NK-92 (cell line): Measurements from ENCODE around the gene HOXA13.

ENCODE experiments used
- DNase-seq: peaks from one replicate; lab custom pipeline; 2025; ENCODE audit not compliant: unreplicated experiment; lab: John Stamatoyannopoulos, UW

HOXA13 gene

DNA sequence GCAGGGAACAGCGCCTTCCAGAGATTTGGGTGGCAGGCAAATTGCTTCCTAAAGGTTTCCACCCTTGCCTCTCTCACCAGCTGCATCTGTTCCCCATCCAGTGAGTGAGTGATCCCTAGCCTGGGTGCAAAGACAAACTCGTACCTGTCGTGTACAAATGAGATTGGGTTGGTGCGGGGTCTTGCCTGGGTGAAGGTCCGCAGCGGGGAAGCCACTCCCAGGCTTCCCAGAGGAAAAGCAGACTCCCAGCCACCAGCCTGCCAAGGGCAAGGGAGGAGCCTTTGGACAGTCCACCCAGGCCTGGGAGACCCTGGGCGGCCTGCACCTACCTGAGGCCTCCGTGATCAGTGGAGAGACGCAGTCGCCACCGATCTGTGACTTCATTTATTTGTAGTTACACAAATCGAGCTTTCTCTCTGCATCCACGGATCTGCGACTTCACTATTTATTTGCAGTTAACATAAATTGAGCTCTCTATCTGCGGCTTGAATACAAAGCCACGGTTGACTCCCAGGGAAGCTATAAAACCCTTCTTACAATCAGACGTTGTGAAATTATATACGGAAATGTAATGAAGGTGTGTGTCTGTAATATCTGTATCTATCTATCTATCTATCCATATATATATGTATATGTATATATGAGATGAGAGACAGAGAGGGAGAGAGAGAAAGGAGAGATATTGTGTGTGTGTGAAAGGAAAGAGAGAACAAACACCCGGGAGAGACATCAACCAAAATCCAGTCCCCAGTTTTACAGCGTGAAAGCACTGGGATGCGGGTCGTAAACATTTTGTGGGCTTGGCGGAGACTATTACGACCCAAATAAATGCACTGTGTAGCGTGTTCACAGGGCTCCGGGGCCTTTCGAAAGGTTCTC, 40.4 kb downstream of the HOXA13 start:
- no peak for DNase-seq

DNA sequence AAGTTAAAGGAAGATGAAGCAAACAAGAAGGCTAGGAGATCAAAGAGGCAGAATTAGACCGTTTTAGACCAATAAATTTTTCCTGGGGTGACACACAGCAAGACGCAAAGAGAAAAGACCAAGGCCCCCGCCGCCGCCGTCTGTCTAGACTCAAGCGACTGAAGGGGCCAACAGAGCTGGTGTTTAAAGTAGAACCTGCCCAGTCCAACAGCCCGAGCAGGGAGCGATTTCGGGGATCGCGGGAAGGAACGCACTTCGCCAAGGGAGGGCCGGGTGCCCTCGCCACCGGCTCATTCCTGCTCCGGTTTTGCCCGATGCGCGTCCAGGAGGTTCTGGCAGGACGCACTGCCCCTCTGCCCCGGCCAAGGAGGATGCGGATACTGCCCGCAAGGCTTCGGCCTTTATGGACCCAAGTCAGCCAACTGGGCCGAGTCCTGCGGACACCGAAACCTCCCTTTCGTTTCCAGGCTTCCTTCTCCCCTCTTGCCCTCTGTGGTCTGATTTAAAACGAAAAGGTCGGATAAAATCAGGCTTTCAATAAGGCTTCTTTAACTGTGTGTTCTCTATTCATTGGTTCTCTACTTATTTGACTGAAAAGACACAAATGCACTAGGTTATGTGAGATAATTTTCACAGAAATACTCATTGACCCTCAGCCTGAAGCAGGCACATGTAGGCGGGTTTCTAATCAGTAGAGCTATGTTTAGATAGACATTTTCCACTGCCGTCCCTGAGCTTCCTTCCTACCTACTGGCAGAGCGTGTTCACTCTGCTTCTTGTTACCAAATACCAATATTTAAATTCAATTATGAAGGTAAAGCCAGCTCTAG, 41.2 kb downstream of the HOXA13 start:
- DNase-seq = no peak

DNA sequence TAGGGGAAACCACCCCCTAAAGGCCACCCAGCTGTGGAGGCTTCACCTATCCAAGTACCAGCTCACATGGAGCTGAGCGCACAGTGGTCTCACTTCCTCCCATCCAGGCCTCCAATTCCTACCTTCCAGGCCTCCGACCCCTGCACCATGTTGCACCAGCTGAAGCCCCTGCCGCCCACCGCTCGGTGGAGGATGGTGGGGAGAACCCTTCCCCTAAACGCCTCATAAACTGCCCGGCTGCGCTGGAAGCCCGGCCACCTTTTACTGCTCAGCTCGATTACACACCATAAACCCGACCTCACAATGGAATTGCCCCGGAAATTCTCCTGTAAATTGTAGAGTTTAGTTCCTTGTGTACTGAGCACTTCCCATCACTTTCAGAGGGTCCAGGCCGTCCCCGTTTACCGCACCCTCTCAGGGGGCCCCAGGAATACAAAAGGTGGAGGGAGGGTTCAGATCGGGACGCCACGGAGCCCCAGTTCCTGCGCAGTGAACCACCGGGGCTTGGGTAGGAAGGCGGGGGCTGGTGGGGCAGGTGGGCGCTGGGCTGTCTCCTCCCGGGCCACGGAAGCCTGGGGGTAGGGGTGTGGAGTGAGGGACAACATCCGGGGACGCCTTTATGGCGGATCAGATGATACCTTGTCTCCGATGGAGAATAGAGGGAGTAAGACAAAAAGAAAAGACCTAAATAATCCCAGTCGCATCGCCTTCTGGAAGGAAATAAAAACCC, 42.0 kb downstream of the HOXA13 start:
- no peak for DNase-seq

DNA sequence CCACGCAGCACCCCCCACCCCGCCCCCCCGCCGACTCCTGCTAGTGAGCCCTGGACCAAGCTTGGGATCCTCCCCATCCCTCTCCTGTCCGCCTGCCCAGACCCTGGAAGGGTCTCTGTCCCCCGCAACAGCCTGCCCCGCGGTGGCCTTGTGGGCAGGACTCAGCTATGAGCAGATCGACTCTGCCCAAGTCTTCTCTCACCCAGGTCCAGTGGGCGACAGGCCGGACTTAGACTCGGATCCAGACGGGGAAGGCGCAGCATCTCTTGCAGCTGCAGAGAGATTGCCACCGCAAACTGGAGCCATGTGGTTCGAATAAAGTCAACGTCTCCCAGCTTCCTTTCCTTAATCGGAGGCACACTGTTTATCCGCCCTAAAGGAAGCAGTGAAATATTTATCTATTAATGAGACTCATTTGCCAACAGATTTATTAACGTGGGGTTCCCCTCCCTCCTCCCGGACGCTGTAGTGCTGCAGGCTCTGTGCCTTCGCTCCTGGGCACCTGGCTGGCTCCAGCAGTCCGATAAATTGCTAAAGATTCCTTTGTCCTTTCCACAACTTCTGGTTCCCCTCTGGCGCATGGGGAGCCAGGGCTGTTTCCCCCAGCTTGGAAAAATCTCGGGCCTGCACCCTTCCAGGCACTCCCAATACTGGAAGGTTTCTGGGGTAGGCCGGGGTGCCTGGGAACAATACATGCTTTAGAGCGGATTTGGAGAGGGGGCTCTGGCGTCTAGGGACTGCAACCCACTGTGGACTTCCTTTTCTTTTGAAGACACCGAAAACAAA, 42.8 kb downstream of the HOXA13 start:
- DNase-seq = no peak

DNA sequence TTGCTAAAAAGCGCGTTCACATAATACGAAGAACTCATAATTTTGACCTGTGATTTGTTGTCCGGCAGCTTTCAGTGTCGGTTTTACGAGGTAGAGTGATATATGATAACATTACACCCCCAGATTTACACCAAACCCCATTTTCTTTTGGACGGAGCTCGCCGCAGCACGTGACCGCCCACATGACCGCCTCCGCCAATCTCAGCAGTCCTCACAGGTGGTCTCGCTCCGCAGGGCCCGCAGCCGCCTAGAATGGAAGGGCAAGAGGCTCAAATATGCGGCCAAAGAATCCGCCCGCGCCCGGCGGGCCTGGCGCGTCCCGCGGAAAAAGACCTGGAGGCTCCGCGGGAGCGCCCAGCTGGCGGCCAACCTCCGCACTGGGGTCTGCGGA, 43.4 kb downstream of the HOXA13 start, which contains the start of gene HOXA7:
Gene HOXA7 (minus strand): TSS at position 168 of the 391 bp plus-strand sequence. CDS start 130 bp downstream, at position 38.
- no peak for DNase-seq

DNA sequence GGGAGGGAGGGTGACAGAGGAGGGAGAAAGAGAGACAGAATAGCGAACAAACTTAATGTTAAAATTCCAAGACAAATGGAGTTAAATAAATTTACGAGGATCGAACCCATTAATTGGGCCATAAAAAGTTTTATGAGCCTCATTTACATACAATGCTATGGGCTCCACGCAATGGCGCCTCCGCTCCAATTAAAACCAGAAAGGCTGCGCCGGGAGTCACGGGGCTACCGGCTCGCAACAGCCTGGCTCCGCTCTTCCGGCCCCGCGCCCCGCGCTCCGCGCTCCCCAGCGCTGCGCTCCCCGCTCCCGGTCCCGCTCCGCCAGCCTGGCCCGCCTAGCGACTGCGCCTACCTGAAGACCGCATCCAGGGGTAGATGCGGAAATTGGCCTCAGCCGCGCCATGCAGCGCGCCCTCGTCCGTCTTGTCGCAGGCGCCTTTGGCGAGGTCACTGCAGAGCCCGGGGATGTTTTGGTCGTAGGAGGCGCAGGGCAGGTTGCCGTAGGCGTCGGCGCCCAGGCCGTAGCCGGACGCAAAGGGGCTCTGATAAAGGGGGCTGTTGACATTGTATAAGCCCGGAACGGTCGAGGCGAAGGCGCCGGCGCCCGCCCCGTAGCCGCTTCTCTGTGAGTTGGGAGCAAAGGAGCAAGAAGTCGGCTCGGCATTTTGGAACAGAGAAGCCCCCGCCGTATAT, 43.9 kb downstream of the HOXA13 start:
- DNase-seq = no peak

DNA sequence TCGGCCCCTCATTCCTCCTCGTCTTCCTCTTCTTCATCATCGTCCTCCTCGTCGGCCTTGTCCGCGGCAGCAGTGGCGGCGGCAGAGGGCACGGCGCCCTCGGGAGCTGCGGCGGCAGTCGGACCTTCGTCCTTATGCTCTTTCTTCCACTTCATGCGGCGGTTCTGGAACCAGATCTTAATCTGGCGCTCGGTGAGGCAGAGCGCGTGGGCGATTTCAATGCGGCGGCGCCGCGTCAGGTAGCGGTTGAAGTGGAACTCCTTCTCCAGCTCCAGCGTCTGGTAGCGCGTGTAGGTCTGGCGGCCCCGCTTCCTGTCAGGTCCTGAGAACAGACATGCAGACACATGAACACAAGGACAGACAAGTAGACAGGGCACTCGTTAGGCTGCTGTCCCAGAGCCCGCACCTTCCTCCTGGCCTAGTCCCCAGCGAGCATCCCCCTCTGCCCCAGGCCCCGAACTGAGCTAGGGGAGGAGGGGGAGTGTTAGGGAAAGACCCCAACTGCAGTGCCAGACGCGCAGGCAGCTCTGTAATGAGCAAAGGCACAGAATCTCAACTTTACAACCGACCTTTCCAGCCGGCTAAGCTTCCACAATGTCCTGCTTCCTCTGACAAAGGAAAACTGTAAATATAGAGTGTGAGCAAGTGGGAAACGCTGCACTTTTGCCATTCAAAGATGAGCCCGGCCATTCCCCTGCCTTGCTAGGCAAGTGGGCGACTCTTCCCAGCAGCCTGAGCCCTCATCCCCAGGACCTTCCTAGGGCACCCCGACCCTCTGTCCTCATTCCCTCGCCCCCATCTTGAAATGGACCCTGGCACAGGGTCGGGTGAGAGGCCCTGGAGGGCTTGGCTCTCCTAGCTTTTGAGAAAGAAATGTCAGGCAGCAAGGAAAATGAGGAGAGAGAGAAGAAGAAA, 44.7 kb downstream of the HOXA13 start:
- no peak for DNase-seq

DNA sequence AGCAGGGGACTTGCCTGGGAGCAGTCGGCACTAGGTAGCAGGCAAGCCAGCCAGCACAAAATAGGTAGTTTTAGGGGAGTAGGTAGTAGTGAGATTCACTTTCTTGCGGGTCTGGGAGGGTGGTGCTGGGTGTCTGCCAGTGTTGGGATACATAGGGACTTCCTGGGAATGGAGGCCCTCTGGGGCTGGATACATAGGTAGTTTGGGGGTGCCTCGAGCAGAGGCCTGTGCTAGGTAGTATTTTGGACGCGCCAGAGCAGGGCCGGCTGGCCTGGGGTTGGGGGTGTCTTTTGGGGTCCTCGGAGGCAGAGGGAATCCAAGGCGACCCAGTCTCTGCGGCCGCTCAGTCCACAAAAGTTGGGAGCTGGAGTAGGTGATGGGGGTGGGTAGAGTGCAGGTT, 45.5 kb downstream of the HOXA13 start:
- no peak for DNase-seq

DNA sequence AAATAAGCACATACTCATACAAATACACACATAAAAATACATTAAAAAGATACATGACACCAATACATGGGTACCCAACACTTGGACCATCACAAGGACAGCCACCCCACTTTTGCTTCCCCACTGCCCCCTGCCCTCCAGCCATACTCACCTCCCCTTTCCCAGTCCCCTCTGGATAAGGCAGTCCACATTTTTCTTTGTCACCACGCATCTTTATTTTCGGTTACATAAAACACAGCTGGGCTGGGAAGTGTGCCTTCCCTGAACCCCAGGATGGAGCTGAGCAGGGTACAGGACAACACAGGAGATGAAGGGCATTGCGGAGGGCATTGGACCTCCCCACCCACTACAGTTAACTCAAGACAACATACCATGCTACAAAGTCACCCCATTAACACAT, 46.4 kb downstream of the HOXA13 start:
- DNase-seq = no peak

DNA sequence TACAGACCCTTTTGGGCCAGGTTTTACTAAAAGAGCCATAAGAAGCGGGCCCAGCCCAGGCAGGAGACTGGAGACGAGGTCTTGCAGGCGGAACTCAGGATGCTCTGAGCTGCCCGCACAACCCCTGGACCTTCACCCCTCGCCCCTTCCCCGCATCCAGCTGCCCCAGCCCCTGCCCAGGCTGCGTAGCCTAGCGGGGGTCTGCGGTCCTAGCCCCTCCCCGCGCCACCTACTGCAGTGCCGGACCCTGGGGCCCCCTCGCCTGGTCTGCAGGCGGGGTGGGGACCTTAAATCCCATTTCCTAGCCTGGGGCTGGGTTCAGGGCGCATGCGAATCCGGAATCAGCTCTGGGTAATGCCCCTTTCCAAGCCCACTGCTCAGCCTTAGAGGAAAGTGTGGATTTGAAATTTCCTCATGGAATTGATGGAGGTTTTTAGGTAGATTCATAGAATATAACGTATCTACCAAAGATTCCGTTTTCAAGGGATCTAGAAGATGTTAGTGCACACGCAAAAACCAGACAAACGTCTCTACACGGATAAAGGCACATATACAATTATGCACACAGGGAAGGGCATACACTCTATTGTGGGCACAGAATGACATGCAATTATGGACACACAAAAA, 47.0 kb downstream of the HOXA13 start:
- no peak for DNase-seq

DNA sequence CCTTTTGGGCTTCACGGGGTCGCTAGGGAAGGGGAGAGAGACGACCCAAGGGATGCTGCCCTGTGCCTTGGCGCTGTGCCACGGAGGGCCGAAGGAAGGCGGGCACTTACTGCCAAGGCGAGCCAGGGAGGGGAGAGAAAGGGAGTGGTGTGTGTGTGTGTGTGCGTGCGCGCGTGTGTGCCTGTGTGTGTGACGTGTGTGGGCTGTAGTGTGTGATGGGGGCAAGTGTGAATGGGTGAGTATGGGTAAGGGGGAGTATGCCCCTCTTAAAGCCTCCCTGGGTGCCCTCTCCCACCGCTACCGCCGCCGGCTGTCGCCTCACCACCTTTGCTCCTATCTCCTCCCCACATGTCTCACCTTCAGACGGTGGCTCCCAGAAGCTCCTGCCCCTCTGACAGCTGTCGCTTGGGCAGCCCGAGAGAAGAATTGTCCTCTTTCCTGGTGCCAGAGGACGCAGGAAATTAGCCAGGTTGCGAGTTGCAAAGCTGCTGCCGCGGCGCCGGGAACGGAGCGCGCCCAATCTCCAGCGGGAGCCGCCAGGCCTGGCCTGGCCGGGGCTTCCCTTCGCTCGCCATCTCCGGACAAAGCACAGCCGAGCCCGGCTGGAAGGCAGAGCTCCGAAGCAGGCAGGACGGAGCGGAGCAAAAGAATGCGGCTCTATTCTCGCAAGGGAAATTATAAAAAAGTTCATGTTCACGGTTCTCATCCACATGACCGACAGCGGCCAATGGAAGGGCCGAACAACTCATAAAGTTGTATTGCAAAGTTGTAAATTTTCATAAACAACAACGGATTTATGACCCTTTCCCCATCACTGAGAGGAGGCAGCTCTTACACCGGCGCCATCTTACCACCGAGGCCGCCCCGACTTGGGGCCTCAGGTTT, 47.7 kb downstream of the HOXA13 start, which contains the start of gene HOXA3:
Gene HOXA3 (minus strand): TSS at position 653 of the 885 bp plus-strand sequence. CDS start 41,943 bp downstream, outside the sequence.
- no peak for DNase-seq

DNA sequence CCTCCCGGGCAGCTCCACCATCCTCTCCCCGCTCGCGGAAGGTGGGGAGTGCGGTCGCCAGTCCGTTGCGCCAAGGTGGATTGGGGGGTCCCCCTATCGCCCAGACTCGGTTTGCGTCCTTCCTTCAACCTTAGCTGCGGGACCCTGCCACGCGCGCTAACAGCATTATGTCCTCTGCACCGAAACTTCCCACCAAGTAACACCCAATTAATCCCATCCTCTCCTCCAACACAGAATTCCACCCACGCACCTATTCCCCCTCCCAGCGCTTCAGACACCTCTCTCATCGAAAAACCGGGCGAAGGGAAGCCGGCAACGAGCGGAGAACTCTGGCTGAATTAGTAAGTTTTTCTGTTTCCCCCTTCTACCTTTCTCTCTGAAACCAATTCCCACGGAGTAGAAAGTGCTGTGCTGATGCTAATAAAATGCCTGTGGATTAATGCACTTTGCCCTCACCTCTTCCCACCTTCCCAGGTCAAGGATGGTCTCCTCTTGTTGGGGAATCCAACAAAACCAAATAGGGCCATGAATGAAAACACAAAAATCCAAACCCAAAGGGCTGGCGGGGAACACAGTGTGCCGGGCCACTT, 48.5 kb downstream of the HOXA13 start:
- DNase-seq = no peak

DNA sequence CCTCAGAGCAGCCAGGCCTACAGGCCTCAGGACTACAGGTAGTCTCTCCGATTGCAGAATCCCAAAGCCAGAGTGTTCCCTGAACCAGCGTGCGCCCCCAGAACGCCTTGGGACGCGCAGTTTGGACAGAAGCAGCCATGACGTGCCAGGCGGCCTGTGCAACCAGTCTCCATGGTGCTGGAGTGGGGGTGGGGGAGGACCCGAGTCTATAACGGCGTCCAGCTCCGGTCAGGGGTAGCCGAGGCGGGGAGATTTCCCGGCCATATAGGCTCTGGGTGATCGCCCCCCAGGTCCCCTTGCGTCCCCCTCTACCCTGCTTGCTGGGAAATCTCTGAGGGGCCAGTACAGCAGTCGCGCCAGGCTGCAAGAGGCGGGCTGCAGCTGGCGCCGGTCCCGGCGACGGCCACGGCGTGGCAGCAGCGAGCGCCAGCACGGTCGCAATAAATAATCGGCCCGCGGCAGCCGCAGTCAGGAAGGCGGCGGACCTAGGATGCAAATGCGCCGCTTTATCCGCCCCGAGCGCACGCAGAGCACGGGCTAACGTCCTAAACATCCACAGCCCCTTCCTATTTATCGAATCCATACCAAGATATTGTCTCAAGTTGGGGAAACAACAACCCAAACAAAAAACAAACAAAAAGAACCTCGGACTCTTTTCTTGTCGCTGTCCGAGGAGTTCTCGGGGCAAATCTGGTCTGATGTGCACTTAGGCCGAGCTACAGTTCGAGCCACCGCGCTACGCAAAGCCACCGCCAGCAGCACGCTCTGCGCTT, 49.1 kb downstream of the HOXA13 start:
- DNase-seq = no peak

DNA sequence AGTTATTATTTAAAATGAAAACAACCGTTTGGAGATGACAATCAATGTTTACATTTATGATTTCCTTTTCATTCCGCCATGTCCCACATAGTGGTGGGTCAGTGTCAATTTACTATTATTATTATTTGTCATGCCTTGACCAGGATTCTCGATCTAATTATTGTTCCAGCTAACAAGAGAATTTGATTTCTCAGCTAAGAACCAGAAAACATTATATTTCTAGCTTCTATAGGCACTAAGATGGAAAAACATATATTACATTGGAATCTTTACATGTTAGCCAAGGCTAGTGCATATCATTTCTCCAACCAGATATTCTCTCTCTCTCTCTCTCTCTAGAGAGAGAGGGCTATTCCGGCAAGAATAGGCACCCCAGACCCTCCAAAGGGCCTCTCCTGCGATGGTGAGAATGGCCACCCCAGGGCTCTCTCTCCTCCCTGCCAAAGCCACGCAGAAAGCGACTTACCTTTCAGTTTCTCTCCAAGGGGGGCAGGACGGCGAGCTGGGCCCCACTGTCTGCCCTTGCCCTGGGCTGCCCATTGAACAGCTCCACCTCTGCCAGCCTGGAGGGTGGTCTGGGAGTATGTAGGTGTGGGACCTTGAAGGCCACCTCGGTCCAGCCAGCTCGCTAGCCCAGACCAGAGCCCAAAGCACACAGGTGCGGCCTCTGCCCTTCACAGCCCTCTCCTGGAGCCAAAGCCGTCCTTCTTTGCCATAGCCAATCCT, 49.9 kb downstream of the HOXA13 start:
- no peak for DNase-seq

DNA sequence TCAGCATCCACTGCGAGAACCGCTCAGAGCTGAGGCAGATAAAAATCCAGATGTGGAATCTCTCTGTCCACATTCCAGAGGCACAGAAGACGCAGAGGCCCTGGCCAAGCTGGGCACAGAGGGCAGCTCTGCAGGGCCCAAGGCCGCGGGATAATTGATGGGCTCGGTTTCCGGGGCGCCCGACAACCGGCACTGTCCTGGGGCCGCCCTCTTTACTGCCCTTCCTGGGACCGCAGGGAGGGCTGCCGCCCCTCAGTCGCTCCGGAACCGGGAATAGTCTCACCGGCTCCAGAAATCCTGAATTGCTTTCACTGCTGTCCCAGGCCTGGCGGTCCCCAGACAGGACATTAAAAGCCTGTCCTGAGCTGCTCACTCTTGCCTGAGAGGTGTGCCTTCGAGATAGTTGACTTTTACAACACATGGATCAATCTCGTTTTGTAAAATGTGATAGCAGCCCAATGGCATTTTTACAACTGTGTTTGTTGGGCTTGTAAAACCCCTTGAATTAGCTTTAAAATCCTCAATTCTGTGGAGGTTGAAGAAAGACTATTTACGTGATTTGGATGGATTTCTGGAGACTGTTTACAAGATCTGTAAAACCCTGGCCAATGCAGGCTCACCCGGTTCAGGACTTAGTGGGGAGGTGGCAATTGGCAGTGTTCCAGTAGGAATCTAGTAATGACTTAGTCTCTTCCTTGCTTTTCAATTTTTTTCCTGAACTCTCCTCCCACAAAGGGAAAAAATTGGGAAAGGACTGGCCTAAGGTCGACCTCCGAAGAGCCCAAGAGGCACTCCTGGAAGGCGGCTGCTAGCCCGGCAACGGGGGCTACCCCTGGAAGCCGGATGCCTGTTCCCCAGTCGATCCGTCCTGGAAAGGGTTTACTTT, 50.9 kb downstream of the HOXA13 start:
- no peak for DNase-seq
